T-helper 1 cell (primary cell): ENCODE results near the gene SUPT20H.
A peak's percentile ranks its signal among the peaks of the same experiment; 100 is the strongest.

Experiments
- DNase-seq, 5 donors: peaks; one replicate each; pipeline ENCODE4 v3.0.0-alpha.2; 2012 to 2020
- total RNA-seq, 4 donors: gene quantifications; one replicate each; lab custom pipeline; 2026; lab: John Stamatoyannopoulos, UW

SUPT20H gene
- 57.6 to 88.3 (median 76.6) reads per million in 4 donors for total RNA-seq

GRCh38 chr13:37058910-37059847 lies at the start of gene SUPT20H:
Gene SUPT20H (minus strand): TSS chr13:37059688. CDS start chr13:37051490, 8,198 bp downstream.
- DNase-seq, result peak; percentile 89 to 94 (median 91)

- DNase-seq, result peak in 1 of 5 donors; percentile 2
Measured at GRCh38 chr13:37109051-37109678, 49.7 kb upstream of the SUPT20H start.

GRCh38 chr13:37107868-37108267 lies 48.4 kb upstream of the SUPT20H start:
- no peak for DNase-seq

GRCh38 chr13:37107456-37107855 lies 48.0 kb upstream of the SUPT20H start:
- DNase-seq, result no peak

- DNase-seq, result no peak
Measured at GRCh38 chr13:37106642-37107041, 47.2 kb upstream of the SUPT20H start.

GRCh38 chr13:37105251-37105714 lies 45.8 kb upstream of the SUPT20H start, which contains the start of gene CSNK1A1L:
Gene CSNK1A1L (minus strand): TSS chr13:37105664. CDS start chr13:37105256, 408 bp downstream.
- no peak for DNase-seq

- DNase-seq, result no peak
Measured at GRCh38 chr13:37102896-37103295, 43.4 kb upstream of the SUPT20H start.

GRCh38 chr13:37101201-37101600 lies 41.7 kb upstream of the SUPT20H start:
- no peak for DNase-seq

GRCh38 chr13:37100731-37101130 lies 41.2 kb upstream of the SUPT20H start:
- no peak for DNase-seq

GRCh38 chr13:37097076-37097475 lies 37.6 kb upstream of the SUPT20H start:
- DNase-seq, result no peak

- no peak for DNase-seq
Measured at GRCh38 chr13:37094840-37095239, 35.4 kb upstream of the SUPT20H start.

- no peak for DNase-seq
Measured at GRCh38 chr13:37094099-37094498, 34.6 kb upstream of the SUPT20H start.

- DNase-seq, result no peak
Measured at GRCh38 chr13:37091835-37092234, 32.3 kb upstream of the SUPT20H start.

GRCh38 chr13:37090912-37091311 lies 31.4 kb upstream of the SUPT20H start:
- DNase-seq, result no peak

GRCh38 chr13:37089495-37089894 lies 30.0 kb upstream of the SUPT20H start:
- no peak for DNase-seq

GRCh38 chr13:37087486-37087885 lies 28.0 kb upstream of the SUPT20H start:
- no peak for DNase-seq

GRCh38 chr13:37085606-37086005 lies 26.1 kb upstream of the SUPT20H start:
- DNase-seq, result no peak

- no peak for DNase-seq
Measured at GRCh38 chr13:37076818-37077217, 17.3 kb upstream of the SUPT20H start.

- no peak for DNase-seq
Measured at GRCh38 chr13:37075164-37075563, 15.7 kb upstream of the SUPT20H start.

- DNase-seq, result no peak
Measured at GRCh38 chr13:37074703-37075102, 15.2 kb upstream of the SUPT20H start.

GRCh38 chr13:37072024-37072423 lies 12.5 kb upstream of the SUPT20H start:
- DNase-seq, result no peak

GRCh38 chr13:37070956-37071355 lies 11.5 kb upstream of the SUPT20H start:
- DNase-seq, result no peak

- DNase-seq, result no peak
Measured at GRCh38 chr13:37070145-37070695, 10.7 kb upstream of the SUPT20H start.
